Large intestine (tissue), 3 donors: ENCODE measurements around the gene PDIA4. TPM values are rescaled to one million over a fixed set of nuclear protein-coding genes. Genes with fewer than 3 reads are reported as not detected.
A peak's percentile ranks its signal among the peaks of the same experiment; 100 is the strongest.
"Not testable (repeated sequence)": the region's sequence is repeated elsewhere in the genome, so short reads cannot be mapped to it uniquely, and the experiment has no call there.

Source experiments
- DNase-seq, 2 donors: peaks; one replicate each; pipeline versions ENCODE4 v3.0.0 to v3.0.0-alpha.2; 2013
- H3K27ac ChIP-seq: one replicate; pipeline ENCODE4 v1.5.1; 2013; ENCODE audit warnings: low read length
- H3K27me3 ChIP-seq: 2 replicates; pipeline ENCODE4 v1.6.1; 2013; ENCODE audit warnings: low read length; ENCODE audit not compliant: control insufficient read depth, insufficient read depth
- H3K36me3 ChIP-seq: 2 replicates; pipeline ENCODE4 v1.6.1; 2013; ENCODE audit warnings: low read length; ENCODE audit not compliant: control insufficient read depth, insufficient read depth
- H3K4me1 ChIP-seq: one replicate; pipeline ENCODE4 v1.6.1; 2013; ENCODE audit warnings: low read length; ENCODE audit not compliant: control insufficient read depth, insufficient read depth
- H3K4me3 ChIP-seq: one replicate; pipeline ENCODE4 v1.5.1; 2013; ENCODE audit warnings: low read length
- H3K9me3 ChIP-seq: one replicate; pipeline ENCODE4 v1.6.1; 2013; ENCODE audit warnings: mild to moderate bottlenecking, low read depth, low read length, moderate library complexity; ENCODE audit not compliant: control insufficient read depth
- WGBS: methylation state at CpG from one replicate; pipeline ENCODE4 v1.1.5; 2013; ENCODE audit warnings: low lambda C conversion rate; ENCODE audit not compliant: insufficient coverage; 5-methylcytosine and 5-hydroxymethylcytosine counted together
- polyA plus RNA-seq: library from polyadenylated mRNA; unstranded; fragments of 120-200 nt; gene quantifications from one replicate; pipeline ENCODE4 v1.2.1, GENCODE V29; 2013

The PDIA4 gene
- polyA plus RNA-seq, 1 donor = 134 TPM

DNA sequence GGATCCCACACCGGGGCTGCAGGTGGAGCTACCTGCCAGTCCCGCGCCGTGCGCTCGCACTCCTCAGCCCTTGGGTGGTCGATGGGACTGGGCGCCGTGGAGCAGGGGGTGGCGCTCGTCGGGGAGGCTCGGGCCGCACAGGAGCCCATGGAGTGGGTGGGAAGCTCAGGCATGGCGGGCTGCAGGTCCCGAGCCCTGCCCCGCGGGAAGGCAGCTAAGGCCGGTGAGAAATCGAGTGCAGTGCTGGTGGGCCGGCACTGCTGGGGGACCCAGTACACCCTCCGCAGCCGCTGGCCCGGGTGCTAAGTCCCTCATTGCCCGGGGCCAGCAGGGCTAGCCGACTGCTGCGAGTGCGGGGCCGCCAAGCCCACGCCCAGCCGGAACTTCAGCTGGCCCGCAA, 10.3 kb upstream of the PDIA4 start:
- H3K4me3 ChIP-seq = not testable (repeated sequence)
- no CpG with 5 or more reads among the region's 32 CpGs for WGBS

GRCh38 chr7:149036676-149037075, 8.4 kb upstream of the PDIA4 start:
- no peak for DNase-seq
- no peaks in the 10 kb centered on the region for H3K36me3 ChIP-seq
- H3K4me3 ChIP-seq = no peak overlapping the region
- no peaks in the 10 kb centered on the region for H3K27me3 ChIP-seq
- no peak overlapping the region for H3K27ac ChIP-seq
- WGBS = no CpG with 5 or more reads among the region's 1 CpG
- no peaks in the 10 kb centered on the region for H3K4me1 ChIP-seq
- peaks cover 5% of the 10 kb centered on the region for H3K9me3 ChIP-seq

More for the DNA sequence above, 10.3 kb upstream of the PDIA4 start:
- not testable (repeated sequence) for H3K27ac ChIP-seq, DNase-seq, H3K27me3 ChIP-seq, H3K9me3 ChIP-seq, H3K36me3 ChIP-seq, H3K4me1 ChIP-seq

GRCh38 chr7:149031353-149031910, 3.1 kb upstream of the PDIA4 start:
- Histone ChIP-seq H3K27me3 (no peaks in the 10 kb centered on the region), H3K27ac (no peak overlapping the region), H3K36me3 (no peaks in the 10 kb centered on the region), H3K4me3 (no peak overlapping the region), H3K9me3 (no peaks in the 10 kb centered on the region), H3K4me1 (peaks cover 12% of the 10 kb centered on the region)
- no peak for DNase-seq
- WGBS = 88% methylated on average over 1 of the region's 3 CpGs

DNA sequence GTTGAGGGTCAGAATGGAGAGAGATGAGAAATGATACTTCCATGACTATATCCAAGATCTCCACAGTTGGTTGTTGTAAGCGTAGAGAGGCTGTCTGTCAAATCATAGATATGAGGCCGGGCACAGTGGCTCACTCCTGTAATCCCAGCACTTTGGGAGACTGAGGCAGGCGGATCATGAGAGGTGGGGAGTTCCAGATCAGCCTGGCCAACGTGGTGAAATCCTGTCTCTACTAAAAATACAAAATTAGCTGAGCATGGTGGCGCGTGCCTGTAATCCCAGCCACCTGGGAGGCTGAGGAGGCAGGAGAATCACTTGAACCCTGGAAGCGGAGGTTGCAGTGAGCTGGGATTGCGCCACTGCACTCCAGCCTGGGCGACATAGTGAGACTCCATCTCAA, 2.1 kb upstream of the PDIA4 start:
- not testable (repeated sequence) for H3K36me3 ChIP-seq, DNase-seq, H3K9me3 ChIP-seq, H3K4me3 ChIP-seq, H3K27me3 ChIP-seq, H3K27ac ChIP-seq
- peaks cover 13% of the 10 kb centered on the region for H3K4me1 ChIP-seq
- WGBS = 100% methylated on average over 2 of the region's 9 CpGs

GRCh38 chr7:149027611-149028345, 527 bp downstream of the PDIA4 start:
- WGBS = no CpG with 5 or more reads among the region's 43 CpGs
- peak in 1 of 2 donors; percentile 56 for DNase-seq
- H3K4me1 ChIP-seq = peaks cover 13% of the 10 kb centered on the region

GRCh38 chr7:149027055-149027454, 1.2 kb downstream of the PDIA4 start:
- H3K9me3 ChIP-seq = no peaks in the 10 kb centered on the region
- peaks cover 7% of the 10 kb centered on the region for H3K36me3 ChIP-seq
- peak overlapping the region; percentile 78 for H3K4me3 ChIP-seq
- DNase-seq = peak in 1 of 2 donors; percentile 41
- WGBS = no CpG with 5 or more reads among the region's 10 CpGs
- H3K27ac ChIP-seq = peak overlapping the region; percentile 77
- H3K4me1 ChIP-seq = peaks cover 13% of the 10 kb centered on the region
- H3K27me3 ChIP-seq = no peaks in the 10 kb centered on the region

More at GRCh38 chr7:149027611-149028345, 527 bp downstream of the PDIA4 start:
- H3K27ac ChIP-seq = peak overlapping the region; percentile 77
- no peaks in the 10 kb centered on the region for H3K27me3 ChIP-seq
- no peaks in the 10 kb centered on the region for H3K9me3 ChIP-seq
- H3K36me3 ChIP-seq = peaks cover 7% of the 10 kb centered on the region
- H3K4me3 ChIP-seq = peak overlapping the region; percentile 78

- no peak for DNase-seq
- no peak overlapping the region for H3K27ac ChIP-seq
- peaks cover 30% of the 10 kb centered on the region for H3K36me3 ChIP-seq
- H3K4me3 ChIP-seq = no peak overlapping the region
- WGBS = no CpG with 5 or more reads among the region's 7 CpGs
- H3K27me3 ChIP-seq = no peaks in the 10 kb centered on the region
- H3K4me1 ChIP-seq = peaks cover 6% of the 10 kb centered on the region
- H3K9me3 ChIP-seq = no peaks in the 10 kb centered on the region
These were observed 4.6 kb downstream of the PDIA4 start for GRCh38 chr7:149023662-149024061.

- H3K27me3 ChIP-seq = no peaks in the 10 kb centered on the region
- WGBS = no CpG with 5 or more reads among the region's 6 CpGs
- H3K4me3 ChIP-seq = no peak overlapping the region
- no peaks in the 10 kb centered on the region for H3K9me3 ChIP-seq
- H3K27ac ChIP-seq = no peak overlapping the region
- peaks cover 6% of the 10 kb centered on the region for H3K4me1 ChIP-seq
- DNase-seq = no peak
- H3K36me3 ChIP-seq = peaks cover 35% of the 10 kb centered on the region
These were observed 5.4 kb downstream of the PDIA4 start for GRCh38 chr7:149022756-149023360.

DNA sequence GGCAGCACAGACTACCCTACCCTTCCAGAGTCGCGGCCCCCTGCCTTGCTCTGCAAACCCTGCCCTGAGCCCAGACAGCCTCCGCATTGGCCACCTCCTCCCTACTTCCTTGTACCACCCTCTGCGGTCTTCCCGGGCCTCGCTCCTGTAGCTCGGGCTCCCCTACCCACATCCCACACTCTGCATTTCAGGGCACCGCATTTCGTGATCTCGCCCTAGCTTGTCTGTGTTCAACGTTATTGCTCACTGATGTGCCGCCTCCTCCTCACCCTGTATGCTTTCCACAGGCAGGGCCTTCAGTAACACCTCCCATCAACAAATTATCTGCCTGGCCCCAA, 6.6 kb downstream of the PDIA4 start:
- peaks cover 42% of the 10 kb centered on the region for H3K36me3 ChIP-seq

DNA sequence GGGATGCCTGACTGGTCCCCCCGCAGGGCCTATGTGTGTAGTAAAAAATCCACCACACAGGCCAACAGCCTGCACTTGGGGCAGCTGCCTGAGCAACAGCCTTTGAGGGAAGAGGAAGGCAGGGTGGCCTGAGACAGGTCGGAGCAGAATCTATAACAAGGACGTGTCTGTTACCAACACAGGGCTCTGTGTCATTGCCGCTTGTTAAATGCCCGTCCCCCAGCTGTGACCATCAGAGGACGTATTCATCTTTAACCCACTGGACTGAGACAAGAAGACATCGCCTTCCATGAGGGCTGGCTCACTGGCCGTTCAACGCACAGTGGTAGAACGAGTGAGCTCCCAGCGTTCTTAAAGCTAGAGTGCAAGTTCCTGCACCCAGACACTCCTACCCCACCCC, 7.8 kb downstream of the PDIA4 start:
- no peak for DNase-seq
- no CpG with 5 or more reads among the region's 11 CpGs for WGBS
- Histone ChIP-seq H3K36me3 (peaks cover 51% of the 10 kb centered on the region), H3K9me3 (no peaks in the 10 kb centered on the region), H3K4me1 (no peaks in the 10 kb centered on the region), H3K4me3 (no peak overlapping the region), H3K27me3 (no peaks in the 10 kb centered on the region), H3K27ac (no peak overlapping the region)

More for the DNA sequence above, 6.6 kb downstream of the PDIA4 start:
- H3K4me3 ChIP-seq = no peak overlapping the region
- no peak for DNase-seq
- no peaks in the 10 kb centered on the region for H3K27me3 ChIP-seq
- no peaks in the 10 kb centered on the region for H3K9me3 ChIP-seq
- H3K4me1 ChIP-seq = peaks cover 4% of the 10 kb centered on the region
- no peak overlapping the region for H3K27ac ChIP-seq
- 85% methylated on average over 4 of the region's 12 CpGs for WGBS
